GM10266 (cell line): ENCODE results near the gene NXPH4.

ENCODE experiments used
- DNase-seq: peaks from one replicate; pipeline ENCODE4 v3.0.0; 2012; ENCODE audit errors: extremely low spot score
- TF ChIP-seq, protein P1 (sequence below): IDR thresholded peaks from 2 replicates; pipeline ENCODE4 v1.5.1; 2012; ENCODE audit warnings: mild to moderate bottlenecking, low read depth; ENCODE audit not compliant: control insufficient read depth, insufficient read depth; ENCODE audit errors: missing control alignments

NXPH4 gene

DNA sequence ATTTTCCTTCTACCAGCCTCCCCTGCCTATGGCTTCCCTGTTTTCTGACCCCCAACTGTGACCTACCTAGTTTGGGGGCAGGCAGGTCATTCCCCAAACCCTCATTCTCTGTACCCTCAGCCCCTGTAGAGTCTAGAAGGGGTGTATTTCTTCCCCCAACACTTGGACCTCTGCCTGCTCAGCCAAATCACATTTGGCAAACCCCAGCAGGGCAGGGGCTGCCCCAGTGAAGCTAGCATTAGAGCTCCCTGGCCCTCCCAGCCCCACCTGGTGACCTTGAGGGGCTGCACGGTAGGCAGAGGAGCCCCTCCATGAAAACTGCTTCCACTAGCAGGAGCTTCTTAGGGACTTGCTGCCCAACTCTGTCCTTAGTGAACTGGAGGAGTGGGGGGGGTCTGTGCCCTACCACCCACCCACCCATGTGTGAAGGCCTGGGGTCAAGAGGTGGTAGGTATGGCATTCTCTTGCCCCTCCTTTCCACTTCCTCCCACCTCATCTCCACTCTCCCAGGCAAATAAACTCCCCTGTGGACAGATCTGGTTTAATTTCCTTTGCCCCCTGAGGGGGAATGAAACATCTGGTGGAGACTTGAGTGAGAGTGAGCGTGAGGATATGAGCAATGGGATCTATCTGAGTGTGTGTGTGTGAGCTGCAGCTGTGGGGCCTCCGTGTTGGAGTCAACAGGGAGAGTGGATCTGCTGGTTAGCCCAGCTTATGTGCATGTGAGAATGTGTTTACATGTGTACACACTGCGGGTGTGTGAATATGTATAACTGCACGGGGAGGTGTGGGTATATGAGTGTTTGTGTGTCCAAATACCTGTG, 1.6 kb downstream of the NXPH4 start:
- DNase-seq, result no peak
- TF ChIP-seq, protein P1, sequence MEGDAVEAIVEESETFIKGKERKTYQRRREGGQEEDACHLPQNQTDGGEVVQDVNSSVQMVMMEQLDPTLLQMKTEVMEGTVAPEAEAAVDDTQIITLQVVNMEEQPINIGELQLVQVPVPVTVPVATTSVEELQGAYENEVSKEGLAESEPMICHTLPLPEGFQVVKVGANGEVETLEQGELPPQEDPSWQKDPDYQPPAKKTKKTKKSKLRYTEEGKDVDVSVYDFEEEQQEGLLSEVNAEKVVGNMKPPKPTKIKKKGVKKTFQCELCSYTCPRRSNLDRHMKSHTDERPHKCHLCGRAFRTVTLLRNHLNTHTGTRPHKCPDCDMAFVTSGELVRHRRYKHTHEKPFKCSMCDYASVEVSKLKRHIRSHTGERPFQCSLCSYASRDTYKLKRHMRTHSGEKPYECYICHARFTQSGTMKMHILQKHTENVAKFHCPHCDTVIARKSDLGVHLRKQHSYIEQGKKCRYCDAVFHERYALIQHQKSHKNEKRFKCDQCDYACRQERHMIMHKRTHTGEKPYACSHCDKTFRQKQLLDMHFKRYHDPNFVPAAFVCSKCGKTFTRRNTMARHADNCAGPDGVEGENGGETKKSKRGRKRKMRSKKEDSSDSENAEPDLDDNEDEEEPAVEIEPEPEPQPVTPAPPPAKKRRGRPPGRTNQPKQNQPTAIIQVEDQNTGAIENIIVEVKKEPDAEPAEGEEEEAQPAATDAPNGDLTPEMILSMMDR, result no peak

DNA sequence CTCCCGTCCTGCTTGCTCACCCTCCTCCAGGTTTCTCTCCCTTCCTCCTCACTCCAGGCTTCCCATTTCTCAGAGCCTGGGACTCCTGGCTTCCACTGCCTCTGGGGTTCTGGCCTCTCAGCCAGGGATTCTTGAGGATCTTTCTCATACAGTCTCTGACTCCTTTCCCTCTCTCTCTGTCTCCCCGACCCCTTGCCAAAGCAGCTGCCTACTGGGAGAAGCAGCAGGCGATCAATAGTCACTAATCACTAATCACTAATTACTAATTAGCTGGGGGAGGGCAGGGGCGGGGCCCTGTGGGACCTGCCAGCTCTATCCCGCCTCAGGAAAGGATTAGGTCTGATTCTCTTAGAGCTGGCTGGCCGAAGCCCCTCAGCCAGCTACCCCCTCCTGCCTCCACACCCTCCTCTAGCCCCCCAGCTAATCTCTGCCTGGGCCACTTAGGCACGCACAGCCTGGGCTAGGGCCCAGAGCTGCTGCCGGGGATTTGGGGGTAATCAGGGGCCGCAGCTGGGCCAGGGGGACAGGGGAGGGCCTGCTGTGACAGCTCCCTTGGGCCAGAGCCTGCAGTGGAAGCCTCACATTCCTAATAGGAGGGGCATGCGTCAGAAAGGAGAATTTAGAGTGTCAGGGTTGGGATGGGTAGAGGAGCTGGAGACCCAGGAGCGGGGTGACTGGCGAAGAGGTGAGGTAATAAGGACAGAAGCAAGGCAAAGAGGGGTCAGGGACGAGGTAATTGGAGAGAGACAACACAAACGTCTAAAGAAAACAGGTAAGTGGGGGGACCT, 2.8 kb downstream of the NXPH4 start:
- no peak for DNase-seq
- TF ChIP-seq, protein P1, result no peak

DNA sequence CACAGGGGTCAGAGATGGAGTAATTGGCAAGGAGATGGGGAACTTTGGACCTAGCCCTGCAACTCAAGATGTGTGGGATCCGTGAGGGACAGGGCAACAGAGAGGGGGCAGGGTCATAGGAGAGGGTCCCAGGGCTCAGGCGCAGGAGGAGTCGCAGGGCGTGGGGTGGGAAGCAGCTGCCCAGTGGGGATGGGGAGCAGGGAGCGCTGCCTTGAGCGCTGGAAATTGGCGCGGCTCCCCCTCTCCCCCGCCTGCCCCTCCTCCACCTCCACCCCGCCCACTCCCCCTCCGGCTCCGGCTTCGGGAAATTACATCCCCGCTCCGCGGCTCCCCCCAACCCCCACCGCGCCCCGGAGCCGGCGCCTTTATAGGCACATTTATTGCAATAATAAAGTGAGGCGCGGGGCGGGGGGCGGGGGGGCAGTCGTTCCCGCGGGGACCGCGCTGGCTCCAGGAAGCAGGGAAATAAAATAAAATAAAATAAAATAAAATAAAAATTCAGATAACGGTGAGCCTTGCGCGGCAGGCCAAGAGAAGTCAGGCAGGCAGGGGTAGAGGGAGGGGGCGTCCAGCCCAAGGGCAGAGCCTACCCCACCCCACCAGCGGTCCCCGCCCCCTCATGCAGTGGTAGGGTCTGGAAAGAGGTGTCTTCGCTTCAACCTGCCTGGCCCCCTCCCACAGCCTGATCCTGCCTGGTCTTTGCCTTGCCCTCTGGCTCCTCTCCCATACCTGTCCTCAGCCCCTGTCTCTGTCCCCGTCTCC, 3.6 kb downstream of the NXPH4 start:
- TF ChIP-seq, protein P1, result no peak
- no peak for DNase-seq

DNA sequence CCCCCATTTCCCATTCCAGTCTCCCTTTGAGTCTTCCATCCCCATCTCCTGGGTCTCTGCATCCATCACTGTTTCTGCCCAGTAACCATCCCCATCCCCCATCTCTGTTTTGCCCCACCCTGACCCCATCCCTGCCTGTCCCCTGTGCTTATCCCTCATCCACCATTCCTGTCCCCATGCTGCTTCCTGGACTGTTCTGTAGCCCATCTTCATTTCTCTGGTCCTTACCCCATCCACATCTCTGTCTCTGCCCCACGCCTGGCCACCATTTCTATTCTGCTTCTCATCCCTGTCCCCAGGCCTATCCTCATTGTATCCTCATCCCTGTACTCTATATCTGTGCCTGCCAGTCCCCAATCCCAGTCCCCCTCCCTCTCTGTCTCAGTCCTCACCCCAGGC, 4.2 kb downstream of the NXPH4 start:
- TF ChIP-seq, protein P1, result no peak

DNA sequence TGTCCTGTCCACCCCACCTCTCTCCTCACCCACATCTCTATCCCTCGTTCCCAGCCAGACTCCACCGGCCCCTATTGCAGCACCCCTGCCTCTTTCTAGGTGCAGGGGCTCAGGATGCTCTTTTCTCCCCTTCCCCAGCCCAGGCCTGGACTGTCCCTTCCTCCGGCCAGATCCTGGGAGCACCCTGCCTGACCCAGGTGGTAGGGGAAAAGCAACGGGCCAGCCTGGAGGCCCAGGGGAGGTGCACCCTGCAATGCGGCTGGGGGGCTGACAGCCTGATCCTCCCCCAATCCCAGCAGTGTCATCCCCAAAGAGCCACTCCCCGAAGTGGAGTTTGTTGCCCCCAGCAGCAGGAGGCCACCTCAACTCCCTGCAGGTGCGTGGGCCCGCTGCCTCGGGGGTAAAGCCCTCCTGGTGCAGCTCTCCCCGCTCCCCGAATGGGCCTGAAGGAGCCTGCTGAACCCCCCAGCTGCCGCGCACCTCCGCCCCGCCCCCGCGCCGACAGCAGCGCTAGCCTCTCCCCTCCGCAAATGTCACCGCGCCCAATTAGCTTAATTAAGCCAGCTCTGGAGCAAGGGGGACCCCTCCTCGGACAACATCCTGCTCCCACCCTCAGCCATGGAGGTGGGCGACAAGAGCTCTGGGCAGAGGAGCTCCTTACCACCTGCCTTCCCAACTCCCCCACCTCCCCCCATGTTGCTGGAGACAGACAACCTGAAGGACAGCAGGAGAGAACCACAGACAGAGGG, 4.7 kb downstream of the NXPH4 start:
- TF ChIP-seq, protein P1, result no peak
- DNase-seq, result no peak

More for the DNA sequence above, 4.2 kb downstream of the NXPH4 start:
- DNase-seq, result no peak

DNA sequence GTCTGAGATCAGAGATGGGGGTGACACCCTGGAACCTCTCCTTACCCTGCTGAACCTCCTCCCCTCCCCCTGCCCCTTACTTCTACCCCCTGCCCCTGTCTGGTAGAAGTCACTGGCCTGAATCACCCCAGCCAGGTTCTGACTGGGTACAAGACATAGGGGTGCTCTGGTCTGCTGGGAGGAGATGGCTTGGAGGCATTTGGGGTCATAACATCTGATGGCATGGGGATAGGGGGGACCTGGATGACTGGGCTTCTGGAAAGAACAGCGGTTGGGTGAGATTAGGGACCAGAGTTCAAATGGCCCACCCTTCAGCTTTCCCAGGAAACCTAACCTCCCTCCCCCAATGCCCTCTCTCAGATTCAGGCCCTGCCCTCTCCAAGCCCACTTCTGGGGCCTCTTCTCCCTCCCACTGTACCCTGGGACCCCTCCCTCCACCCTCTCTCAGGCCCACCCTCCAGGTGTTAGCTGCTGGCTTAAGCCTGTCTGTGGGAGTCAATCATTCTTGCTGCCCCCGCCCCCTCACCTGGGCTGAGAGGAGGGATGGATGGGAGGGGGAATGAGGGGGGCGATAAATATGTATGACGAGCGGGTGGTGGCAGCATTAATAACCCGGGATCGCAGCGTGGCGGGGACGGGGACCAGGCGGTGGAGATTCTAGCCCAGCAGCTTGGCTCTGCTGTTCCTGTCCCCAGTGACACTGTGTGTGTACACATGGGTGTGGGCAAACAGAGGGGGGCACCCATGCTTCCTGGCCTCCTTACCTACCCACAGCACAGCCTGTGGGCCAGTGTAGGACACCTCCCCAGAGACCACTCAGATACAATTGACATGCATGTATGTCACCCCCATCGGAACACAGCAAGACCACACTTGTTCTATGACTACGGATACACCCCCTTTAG, 5.9 kb downstream of the NXPH4 start:
- no peak for DNase-seq
- TF ChIP-seq, protein P1, result no peak
